ENCODE data around the gene FIGNL1.

FIGNL1 gene

DNA sequence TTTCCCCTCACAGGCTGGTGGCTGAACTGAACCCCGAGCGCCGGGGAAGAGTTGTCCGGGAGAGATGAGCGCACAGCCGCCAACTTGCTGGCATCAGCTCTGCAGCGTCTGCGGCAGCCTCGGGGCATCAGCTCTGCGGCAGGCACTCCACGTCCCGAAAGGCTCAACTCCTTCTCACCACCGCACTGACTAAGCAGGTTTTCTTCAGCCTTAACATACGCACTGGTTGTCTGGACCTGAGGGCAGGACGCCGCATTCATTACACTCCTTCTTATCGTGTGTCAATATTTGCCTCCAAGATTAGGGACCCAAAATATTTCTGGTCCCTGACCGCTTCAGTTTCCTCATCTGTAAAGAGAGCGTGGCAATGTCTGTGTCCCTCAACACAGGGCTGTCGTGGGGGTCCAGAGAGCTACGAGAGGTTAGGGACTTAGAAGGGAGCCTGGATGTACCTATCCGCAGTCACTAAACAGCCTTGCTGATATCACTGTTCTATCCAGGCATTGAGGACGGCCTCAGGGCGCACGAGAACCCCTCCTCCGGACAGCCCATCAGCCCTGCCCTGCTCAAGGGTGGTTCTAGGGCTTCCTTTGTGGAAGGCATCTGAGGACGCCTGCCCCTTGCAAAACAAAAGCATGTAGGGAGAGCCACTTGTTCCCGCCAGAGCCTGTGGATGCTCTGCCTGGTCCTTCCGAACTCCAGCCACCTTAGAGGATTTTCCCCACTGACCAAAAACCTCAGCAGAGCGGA lies 42.8 kb upstream of the FIGNL1 start:
- no peaks in the 10 kb centered on the region; the same call in 1 of the 2 replicates for H3K27me3 ChIP-seq (ENCODE audit: insufficient read depth, low read length)
- H3K9ac ChIP-seq (ENCODE audit: low read length): no peak overlapping the region
- peaks cover 3% of the 10 kb centered on the region; the same call in 1 of the 2 replicates for H3K9me3 ChIP-seq (ENCODE audit: low read length)
- no peaks in the 10 kb centered on the region for H4K20me1 ChIP-seq (ENCODE audit: insufficient read depth, low read length)
- no peaks in the 10 kb centered on the region for H3F3A ChIP-seq (ENCODE audit: insufficient read depth, low read length)
- no peak overlapping the region for H3K4me3 ChIP-seq (ENCODE audit: low read depth, low read length, poor library complexity, severe bottlenecking)
- no peak for TF ChIP-seq EZH2 (IDR thresholded peaks at IDR 0.05; ENCODE audit: borderline replicate concordance, low read length)
- TF ChIP-seq, protein P1, sequence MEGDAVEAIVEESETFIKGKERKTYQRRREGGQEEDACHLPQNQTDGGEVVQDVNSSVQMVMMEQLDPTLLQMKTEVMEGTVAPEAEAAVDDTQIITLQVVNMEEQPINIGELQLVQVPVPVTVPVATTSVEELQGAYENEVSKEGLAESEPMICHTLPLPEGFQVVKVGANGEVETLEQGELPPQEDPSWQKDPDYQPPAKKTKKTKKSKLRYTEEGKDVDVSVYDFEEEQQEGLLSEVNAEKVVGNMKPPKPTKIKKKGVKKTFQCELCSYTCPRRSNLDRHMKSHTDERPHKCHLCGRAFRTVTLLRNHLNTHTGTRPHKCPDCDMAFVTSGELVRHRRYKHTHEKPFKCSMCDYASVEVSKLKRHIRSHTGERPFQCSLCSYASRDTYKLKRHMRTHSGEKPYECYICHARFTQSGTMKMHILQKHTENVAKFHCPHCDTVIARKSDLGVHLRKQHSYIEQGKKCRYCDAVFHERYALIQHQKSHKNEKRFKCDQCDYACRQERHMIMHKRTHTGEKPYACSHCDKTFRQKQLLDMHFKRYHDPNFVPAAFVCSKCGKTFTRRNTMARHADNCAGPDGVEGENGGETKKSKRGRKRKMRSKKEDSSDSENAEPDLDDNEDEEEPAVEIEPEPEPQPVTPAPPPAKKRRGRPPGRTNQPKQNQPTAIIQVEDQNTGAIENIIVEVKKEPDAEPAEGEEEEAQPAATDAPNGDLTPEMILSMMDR (IDR thresholded peaks at IDR 0.05; ENCODE audit: low read length): no peak
- H3K4me2 ChIP-seq (ENCODE audit: low read length): no peak overlapping the region
- no peaks in the 10 kb centered on the region for H3K9me2 ChIP-seq (ENCODE audit: low read depth, low read length)
- no peak overlapping the region for H3K27ac ChIP-seq (ENCODE audit: low read depth, low read length, poor library complexity, severe bottlenecking)
- no peaks in the 10 kb centered on the region for H3K4me1 ChIP-seq (ENCODE audit: insufficient read depth, low read length, severe bottlenecking)
- H3K36me3 ChIP-seq (ENCODE audit: insufficient read depth, low read length): no peaks in the 10 kb centered on the region
- no peak overlapping the region for H2AFZ ChIP-seq (ENCODE audit: low read length)
- H3K79me2 ChIP-seq (ENCODE audit: insufficient read depth, low read length): no peaks in the 10 kb centered on the region

DNA sequence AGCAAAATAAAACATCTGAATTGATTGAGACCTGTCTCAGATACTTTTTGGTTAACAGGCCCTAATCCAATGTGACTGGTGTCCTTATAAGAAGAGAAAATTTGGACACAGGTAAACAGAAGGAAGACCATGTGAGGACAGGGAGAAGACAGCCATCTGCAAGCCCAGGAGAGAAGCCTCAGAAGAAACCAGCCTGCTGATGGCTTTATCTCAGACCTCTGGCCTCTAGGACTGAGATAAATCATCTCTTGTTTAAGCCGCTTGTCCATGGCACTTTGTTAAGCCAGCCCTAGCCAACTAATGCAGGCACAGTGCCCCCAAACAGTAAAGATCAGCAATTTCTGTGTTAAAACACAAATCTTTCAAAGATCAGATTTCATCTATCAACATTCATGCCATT lies 41.8 kb upstream of the FIGNL1 start:
- no peaks in the 10 kb centered on the region for H3K36me3 ChIP-seq (ENCODE audit: insufficient read depth, low read length)

DNA sequence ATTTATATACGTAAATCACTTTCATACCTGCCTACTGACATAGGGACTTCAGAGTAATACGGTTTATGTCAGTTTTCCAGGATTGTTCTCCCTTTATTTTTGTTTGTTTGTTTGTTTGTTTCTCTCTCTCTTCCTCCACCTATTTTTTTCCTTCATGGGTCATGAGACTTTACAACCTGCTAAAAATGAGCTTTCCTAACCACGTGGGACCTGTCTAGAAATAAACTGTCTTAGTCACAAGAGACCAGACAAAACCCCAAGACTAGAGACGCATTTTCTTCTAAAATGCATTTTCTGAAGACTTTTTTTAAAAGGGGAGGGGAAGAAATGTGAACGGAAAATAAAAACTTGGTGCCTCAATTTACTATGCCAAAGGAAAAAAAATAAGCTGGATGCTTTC lies 41.1 kb upstream of the FIGNL1 start:
- Histone ChIP-seq H3K9ac (ENCODE audit: low read length) (no peak overlapping the region), H3K9me2 (ENCODE audit: low read depth, low read length) (no peaks in the 10 kb centered on the region), H3K36me3 (ENCODE audit: insufficient read depth, low read length) (no peaks in the 10 kb centered on the region), H3K4me2 (ENCODE audit: low read length) (no peak overlapping the region), H3K27me3 (ENCODE audit: insufficient read depth, low read length) (no peaks in the 10 kb centered on the region; the same call in 1 of the 2 replicates), H3F3A (ENCODE audit: insufficient read depth, low read length) (no peaks in the 10 kb centered on the region), H3K27ac (ENCODE audit: low read depth, low read length, poor library complexity, severe bottlenecking) (no peak overlapping the region), H3K9me3 (ENCODE audit: low read length) (peaks cover 8% of the 10 kb centered on the region; the same call in 1 of the 2 replicates), H3K4me3 (ENCODE audit: low read depth, low read length, poor library complexity, severe bottlenecking) (no peak overlapping the region), H4K20me1 (ENCODE audit: insufficient read depth, low read length) (no peaks in the 10 kb centered on the region), H2AFZ (ENCODE audit: low read length) (no peak overlapping the region), H3K4me1 (ENCODE audit: insufficient read depth, low read length, severe bottlenecking) (no peaks in the 10 kb centered on the region), H3K79me2 (ENCODE audit: insufficient read depth, low read length) (no peaks in the 10 kb centered on the region)
- TF ChIP-seq, protein P1 (IDR thresholded peaks at IDR 0.05; ENCODE audit: low read length): no peak
- TF ChIP-seq EZH2 (IDR thresholded peaks at IDR 0.05; ENCODE audit: borderline replicate concordance, low read length): no peak

More for the DNA sequence above, 41.8 kb upstream of the FIGNL1 start:
- no peak for TF ChIP-seq EZH2 (IDR thresholded peaks at IDR 0.05; ENCODE audit: borderline replicate concordance, low read length)
- TF ChIP-seq, protein P1 (IDR thresholded peaks at IDR 0.05; ENCODE audit: low read length): no peak
- Histone ChIP-seq H3K79me2 (ENCODE audit: insufficient read depth, low read length) (no peaks in the 10 kb centered on the region), H3K27ac (ENCODE audit: low read depth, low read length, poor library complexity, severe bottlenecking) (no peak overlapping the region), H3K9me2 (ENCODE audit: low read depth, low read length) (no peaks in the 10 kb centered on the region), H3K9me3 (ENCODE audit: low read length) (peaks cover 8% of the 10 kb centered on the region; the same call in 1 of the 2 replicates), H2AFZ (ENCODE audit: low read length) (no peak overlapping the region), H3K9ac (ENCODE audit: low read length) (no peak overlapping the region), H4K20me1 (ENCODE audit: insufficient read depth, low read length) (no peaks in the 10 kb centered on the region), H3F3A (ENCODE audit: insufficient read depth, low read length) (no peaks in the 10 kb centered on the region), H3K4me2 (ENCODE audit: low read length) (no peak overlapping the region), H3K27me3 (ENCODE audit: insufficient read depth, low read length) (no peaks in the 10 kb centered on the region; the same call in 1 of the 2 replicates), H3K4me3 (ENCODE audit: low read depth, low read length, poor library complexity, severe bottlenecking) (no peak overlapping the region), H3K4me1 (ENCODE audit: insufficient read depth, low read length, severe bottlenecking) (no peaks in the 10 kb centered on the region)
